Left ventricle myocardium inferior (tissue), 1 donor: ENCODE results near the gene INSR. TPM values are rescaled to one million over a fixed set of nuclear protein-coding genes. Genes with fewer than 3 reads are reported as not detected.

ENCODE experiments used
- DNase-seq: peaks from one replicate; pipeline ENCODE4 v3.0.0-alpha.2; 2020
- H3K27ac ChIP-seq: fragments of 200-600 bp; replicated peaks from 2 replicates; pipeline ENCODE4 v1.8.0; 2021
- H3K27me3 ChIP-seq: fragments of 200-600 bp; 2 replicates; pipeline ENCODE4 v1.8.0; 2021; ENCODE audit warnings: low read depth
- H3K36me3 ChIP-seq: fragments of 200-600 bp; 2 replicates; pipeline ENCODE4 v1.8.0; 2021
- H3K4me1 ChIP-seq: fragments of 200-600 bp; 2 replicates; pipeline ENCODE4 v1.8.0; 2021
- H3K4me3 ChIP-seq: fragments of 200-600 bp; 2 replicates; pipeline ENCODE4 v1.8.0; 2021; ENCODE audit warnings: mild to moderate bottlenecking, moderate library complexity
- H3K9me3 ChIP-seq: fragments of 200-600 bp; replicated peaks from 2 replicates; pipeline ENCODE4 v1.8.0; 2021
- intact Hi-C: fragments of 100-400 bp; cut with micrococcal nuclease; formaldehyde crosslinking; loops from one replicate; pipeline ENCODE4 v1.11.0; 2022
- total RNA-seq: library from RNA; stranded (reverse); fragmentation: NEBNext Ultra II Directional; extraction: Animal tissue kit (Norgen Biotek cat#: 25700); gene quantifications from one replicate; pipeline ENCODE4 v1.2.1, GENCODE V29; 2021
- TF ChIP-seq, protein P1 (sequence below): fragments of 200-600 bp; IDR thresholded peaks from 2 replicates; pipeline ENCODE4 v1.8.0; 2021; ENCODE audit warnings: antibody characterized with exemption, mild to moderate bottlenecking, borderline replicate concordance
- donor health status: DM: no; HTN: yes; CAD: no; lungs with severe emphysema.

INSR gene
- total RNA-seq, 1 donor from 2014 or later, result 85.3 TPM

- TF ChIP-seq, protein P1, sequence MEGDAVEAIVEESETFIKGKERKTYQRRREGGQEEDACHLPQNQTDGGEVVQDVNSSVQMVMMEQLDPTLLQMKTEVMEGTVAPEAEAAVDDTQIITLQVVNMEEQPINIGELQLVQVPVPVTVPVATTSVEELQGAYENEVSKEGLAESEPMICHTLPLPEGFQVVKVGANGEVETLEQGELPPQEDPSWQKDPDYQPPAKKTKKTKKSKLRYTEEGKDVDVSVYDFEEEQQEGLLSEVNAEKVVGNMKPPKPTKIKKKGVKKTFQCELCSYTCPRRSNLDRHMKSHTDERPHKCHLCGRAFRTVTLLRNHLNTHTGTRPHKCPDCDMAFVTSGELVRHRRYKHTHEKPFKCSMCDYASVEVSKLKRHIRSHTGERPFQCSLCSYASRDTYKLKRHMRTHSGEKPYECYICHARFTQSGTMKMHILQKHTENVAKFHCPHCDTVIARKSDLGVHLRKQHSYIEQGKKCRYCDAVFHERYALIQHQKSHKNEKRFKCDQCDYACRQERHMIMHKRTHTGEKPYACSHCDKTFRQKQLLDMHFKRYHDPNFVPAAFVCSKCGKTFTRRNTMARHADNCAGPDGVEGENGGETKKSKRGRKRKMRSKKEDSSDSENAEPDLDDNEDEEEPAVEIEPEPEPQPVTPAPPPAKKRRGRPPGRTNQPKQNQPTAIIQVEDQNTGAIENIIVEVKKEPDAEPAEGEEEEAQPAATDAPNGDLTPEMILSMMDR, result no peak
Observed at GRCh38 chr19:7072541-7072940, 221.7 kb downstream of the INSR start.

GRCh38 chr19:7069904-7070226 is 224.3 kb downstream of the INSR start:
- no peak for DNase-seq
- intact Hi-C loops, result no loop called here
- Histone ChIP-seq H3K9me3 (peaks cover 7% of the 10 kb centered on the region), H3K4me1 (peaks cover 16% of the 10 kb centered on the region), H3K27me3 (no peaks in the 10 kb centered on the region), H3K36me3 (peaks cover 43% of the 10 kb centered on the region), H3K4me3 (peak overlapping the region; percentile 96), H3K27ac (peak overlapping the region; percentile 92)
- TF ChIP-seq, protein P1, result no peak

More at GRCh38 chr19:7072541-7072940, 221.7 kb downstream of the INSR start:
- Histone ChIP-seq H3K4me1 (peaks cover 16% of the 10 kb centered on the region), H3K9me3 (peaks cover 26% of the 10 kb centered on the region), H3K27me3 (no peaks in the 10 kb centered on the region), H3K27ac (no peak overlapping the region), H3K36me3 (peaks cover 69% of the 10 kb centered on the region), H3K4me3 (no peak overlapping the region)
- intact Hi-C loops, result no loop called here
- DNase-seq, result no peak

- peaks cover 16% of the 10 kb centered on the region for H3K4me1 ChIP-seq
- peak within 1 kb of the TSS; percentile 96 for H3K4me3 ChIP-seq
- peak within 1 kb of the TSS; percentile 92 for H3K27ac ChIP-seq
- peak; percentile 99 for DNase-seq
- no peaks in the 10 kb centered on the region for H3K27me3 ChIP-seq
- H3K36me3 ChIP-seq, result peaks cover 38% of the 10 kb centered on the region
- intact Hi-C loops, result no loop called here
- TF ChIP-seq, protein P1, result no peak
- peaks cover 7% of the 10 kb centered on the region for H3K9me3 ChIP-seq
Observed at GRCh38 chr19:7069042-7069903, 224.9 kb downstream of the INSR start, which contains the start of gene ZNF557. Gene ZNF557, plus strand, starts transcription at chr19:7069703. Its CDS starts 5,372 bp downstream, at chr19:7075075.

- intact Hi-C loops, result no loop called here
- H3K27ac ChIP-seq, result peak overlapping the region; percentile 92
- H3K36me3 ChIP-seq, result peaks cover 31% of the 10 kb centered on the region
Observed at GRCh38 chr19:7068599-7068998, 225.6 kb downstream of the INSR start.

GRCh38 chr19:7067716-7068115 is 226.5 kb downstream of the INSR start:
- TF ChIP-seq, protein P1, result no peak
- Histone ChIP-seq H3K4me1 (peaks cover 16% of the 10 kb centered on the region), H3K36me3 (peaks cover 22% of the 10 kb centered on the region), H3K4me3 (no peak overlapping the region), H3K27ac (no peak overlapping the region), H3K27me3 (no peaks in the 10 kb centered on the region), H3K9me3 (peaks cover 7% of the 10 kb centered on the region)
- DNase-seq, result no peak
- intact Hi-C loops, result no loop called here

More at GRCh38 chr19:7068599-7068998, 225.6 kb downstream of the INSR start:
- TF ChIP-seq, protein P1, result no peak
- H3K4me3 ChIP-seq, result peak overlapping the region; percentile 96
- DNase-seq, result no peak
- peaks cover 7% of the 10 kb centered on the region for H3K9me3 ChIP-seq
- no peaks in the 10 kb centered on the region for H3K27me3 ChIP-seq
- peaks cover 16% of the 10 kb centered on the region for H3K4me1 ChIP-seq
